Fibroblast of the aortic adventitia (primary cell): ENCODE data around the gene FAM3A. TPM values are rescaled to one million over a fixed set of nuclear protein-coding genes. Genes with fewer than 3 reads are reported as not detected.
"Not testable (repeated sequence)": the region's sequence is repeated elsewhere in the genome, so short reads cannot be mapped to it uniquely, and the experiment has no call there.

ENCODE experiments used
- DNase-seq: peaks from one replicate; pipeline ENCODE4 v3.0.0-alpha.2; 2010; ENCODE audit warnings: low read depth
- H3K4me3 ChIP-seq: 2 replicates; pipeline ENCODE4 v1.5.1; 2011; ENCODE audit warnings: low read depth, mild to moderate bottlenecking, control low read depth, low read length, moderate library complexity
- total RNA-seq: library from RNA; depleted of rRNA; stranded (reverse); fragments of >200 nt; gene quantifications from 2 replicates; pipeline ENCODE4 v1.2.3, GENCODE V29; 2012; ENCODE audit warnings: low replicate concordance
- TF ChIP-seq, protein P1 (sequence below): IDR thresholded peaks from 2 replicates; pipeline ENCODE4 v1.5.1; 2011; ENCODE audit warnings: mild to moderate bottlenecking, low read length, control low read depth, inconsistent platforms; ENCODE audit not compliant: insufficient read depth

The FAM3A gene
- total RNA-seq, 1 donor, result 20.0 TPM

GRCh38 chrX:154546354-154547244 lies 30.6 kb upstream of the FAM3A start, which contains the start of gene G6PD:
Gene G6PD, minus strand, starts transcription at chrX:154546846. Its CDS starts 691 bp downstream, at chrX:154546155.
- H3K4me3 ChIP-seq, result peak within 1 kb of the TSS; percentile 77
- peak; percentile 45 for DNase-seq
- TF ChIP-seq, protein P1, sequence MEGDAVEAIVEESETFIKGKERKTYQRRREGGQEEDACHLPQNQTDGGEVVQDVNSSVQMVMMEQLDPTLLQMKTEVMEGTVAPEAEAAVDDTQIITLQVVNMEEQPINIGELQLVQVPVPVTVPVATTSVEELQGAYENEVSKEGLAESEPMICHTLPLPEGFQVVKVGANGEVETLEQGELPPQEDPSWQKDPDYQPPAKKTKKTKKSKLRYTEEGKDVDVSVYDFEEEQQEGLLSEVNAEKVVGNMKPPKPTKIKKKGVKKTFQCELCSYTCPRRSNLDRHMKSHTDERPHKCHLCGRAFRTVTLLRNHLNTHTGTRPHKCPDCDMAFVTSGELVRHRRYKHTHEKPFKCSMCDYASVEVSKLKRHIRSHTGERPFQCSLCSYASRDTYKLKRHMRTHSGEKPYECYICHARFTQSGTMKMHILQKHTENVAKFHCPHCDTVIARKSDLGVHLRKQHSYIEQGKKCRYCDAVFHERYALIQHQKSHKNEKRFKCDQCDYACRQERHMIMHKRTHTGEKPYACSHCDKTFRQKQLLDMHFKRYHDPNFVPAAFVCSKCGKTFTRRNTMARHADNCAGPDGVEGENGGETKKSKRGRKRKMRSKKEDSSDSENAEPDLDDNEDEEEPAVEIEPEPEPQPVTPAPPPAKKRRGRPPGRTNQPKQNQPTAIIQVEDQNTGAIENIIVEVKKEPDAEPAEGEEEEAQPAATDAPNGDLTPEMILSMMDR, result no peak

DNA sequence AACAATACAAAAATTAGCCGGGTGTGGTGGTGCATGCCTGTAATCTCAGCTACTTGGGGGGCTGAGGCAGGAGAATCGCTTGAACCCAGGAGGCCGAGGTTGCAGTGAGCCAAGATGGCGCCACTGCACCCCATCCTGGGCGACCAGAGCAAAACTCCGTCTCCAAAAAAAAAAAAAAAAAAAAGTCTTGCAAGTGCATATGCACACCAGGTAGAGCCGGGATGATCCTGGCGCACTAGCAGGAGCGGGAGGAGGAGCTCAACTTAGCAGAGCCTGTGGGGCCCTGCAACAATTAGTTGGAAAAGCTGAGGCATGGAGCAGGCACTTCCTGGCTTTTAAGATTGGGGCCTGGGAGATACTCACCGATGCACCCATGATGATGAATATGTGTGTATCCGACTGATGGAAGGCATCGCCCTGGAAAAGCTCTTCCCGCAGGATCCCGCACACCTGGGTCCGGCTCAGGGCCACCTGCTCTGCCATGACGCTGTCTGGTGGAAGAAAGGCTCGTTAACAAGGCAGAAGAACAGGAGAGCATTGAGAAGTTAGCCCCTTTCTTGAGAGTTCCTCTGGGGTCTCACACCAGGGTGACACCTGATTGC lies 29.7 kb upstream of the FAM3A start:
- TF ChIP-seq, protein P1, result no peak
- peak overlapping the region; percentile 77 for H3K4me3 ChIP-seq
- DNase-seq, result no peak

GRCh38 chrX:154542723-154543424 lies 26.8 kb upstream of the FAM3A start:
- no peak for DNase-seq
- H3K4me3 ChIP-seq, result peak overlapping the region; percentile 14
- TF ChIP-seq, protein P1, result no peak

DNA sequence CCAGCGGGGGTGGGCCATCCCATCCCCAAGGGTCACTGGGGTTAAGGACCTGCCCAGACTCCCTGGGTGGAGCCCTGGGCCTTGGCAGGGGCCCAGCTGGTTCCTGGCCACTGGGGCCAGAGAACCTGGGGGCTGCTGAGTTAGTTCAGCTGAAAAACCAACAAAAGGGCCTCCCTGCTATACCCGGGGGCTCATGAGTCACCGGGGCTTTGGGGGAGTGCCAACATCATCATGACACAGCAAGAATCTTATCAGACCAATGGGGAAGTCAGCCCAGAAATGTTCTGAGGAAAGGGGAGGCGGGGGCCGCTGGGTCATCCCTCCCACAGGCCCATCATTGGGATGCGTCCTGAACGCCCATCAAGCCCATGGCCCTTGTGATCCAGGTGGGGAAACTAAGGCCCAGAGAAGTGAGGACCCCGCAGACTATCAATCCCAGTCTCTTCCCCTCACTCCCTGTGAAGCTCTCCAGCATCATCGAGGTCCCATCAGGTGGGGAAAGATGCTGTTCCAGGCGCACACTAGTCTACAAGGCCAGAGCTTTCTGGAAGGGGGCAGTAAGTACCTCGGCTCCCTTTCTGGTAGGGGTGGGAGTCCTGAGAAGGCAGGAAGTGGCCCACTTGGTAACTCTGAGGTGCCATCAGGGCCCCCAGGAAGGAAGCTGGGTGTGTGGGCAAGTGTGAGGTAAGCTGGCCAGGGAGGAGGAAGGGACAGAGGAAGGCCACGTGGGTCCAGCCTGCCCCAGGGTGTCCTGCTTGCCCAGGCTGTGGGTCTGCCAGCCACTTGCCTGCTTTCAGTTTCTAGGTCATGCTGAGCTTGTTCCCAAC lies 26.1 kb upstream of the FAM3A start:
- TF ChIP-seq, protein P1, result no peak
- DNase-seq, result peak; percentile 96
- peak overlapping the region; percentile 14 for H3K4me3 ChIP-seq

DNA sequence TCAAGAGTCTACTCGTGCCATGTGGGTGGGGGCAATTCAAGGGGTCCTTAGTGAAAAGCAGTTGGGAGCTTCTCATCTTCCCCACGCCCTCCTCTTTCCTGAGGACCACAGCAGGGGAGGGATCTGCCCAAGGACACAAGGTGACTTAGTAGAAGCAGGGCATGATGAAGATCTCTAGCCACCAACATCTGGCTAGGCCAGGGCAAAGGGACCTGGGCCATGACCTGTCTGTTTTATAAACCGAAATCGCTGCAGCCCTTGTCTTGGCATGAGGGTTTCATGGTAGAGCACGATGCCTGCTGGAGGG lies 25.5 kb upstream of the FAM3A start:
- DNase-seq, result no peak
- H3K4me3 ChIP-seq, result no peak overlapping the region
- TF ChIP-seq, protein P1, result no peak

- no peak for DNase-seq
Observed at GRCh38 chrX:154540897-154541535, 25.0 kb upstream of the FAM3A start.

DNA sequence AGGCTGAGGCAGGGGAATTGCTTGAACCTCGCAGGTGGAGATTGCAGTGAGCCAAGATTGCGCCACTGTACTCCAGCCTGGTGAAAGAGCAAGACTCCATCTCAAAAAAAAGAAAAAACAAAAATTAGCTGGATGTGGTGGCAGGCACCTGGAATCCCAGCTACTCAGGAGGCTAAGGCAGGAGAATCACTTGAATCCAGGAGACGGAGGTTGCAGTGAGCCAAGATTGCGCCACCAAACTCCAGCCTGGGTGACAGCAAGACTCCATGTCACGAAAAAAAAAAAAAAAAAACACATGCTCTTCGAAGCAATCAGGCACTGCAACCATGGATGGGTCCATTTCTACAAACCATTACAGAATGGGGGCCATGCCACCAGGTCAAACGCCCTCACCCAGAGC lies 24.3 kb upstream of the FAM3A start:
- not testable (repeated sequence) for H3K4me3 ChIP-seq, DNase-seq

More at GRCh38 chrX:154540897-154541535, 25.0 kb upstream of the FAM3A start:
- TF ChIP-seq, protein P1, result no peak
- no peak overlapping the region for H3K4me3 ChIP-seq
